NB4 (cell line): Measurements from ENCODE around the gene TMEM198.

Source experiments
- DNase-seq: peaks from one replicate; pipeline ENCODE4 v3.0.0; 2010; ENCODE audit warnings: low read depth
- H3K4me3 ChIP-seq: one replicate; pipeline ENCODE4 v1.5.1; 2011; ENCODE audit warnings: mild to moderate bottlenecking, low read depth, low read length, moderate library complexity
- MYC ChIP-seq: IDR thresholded peaks from 2 replicates; pipeline ENCODE4 v1.6.1; 2011; ENCODE audit warnings: low read depth, low read length
- POLR2A ChIP-seq: IDR thresholded peaks from 2 replicates; pipeline ENCODE4 v1.6.1; 2011; ENCODE audit warnings: mild to moderate bottlenecking; ENCODE audit not compliant: insufficient read length; ENCODE audit errors: extremely low read depth
- TF ChIP-seq, protein P1 (sequence below): IDR thresholded peaks from one replicate; pipeline ENCODE4 v1.5.1; 2012; ENCODE audit warnings: low read depth, low read length
- TF ChIP-seq, protein P2 (sequence below): IDR thresholded peaks from 2 replicates; pipeline ENCODE4 v1.6.1; 2011; ENCODE audit warnings: low read depth, low read length

TMEM198 gene, protein sequence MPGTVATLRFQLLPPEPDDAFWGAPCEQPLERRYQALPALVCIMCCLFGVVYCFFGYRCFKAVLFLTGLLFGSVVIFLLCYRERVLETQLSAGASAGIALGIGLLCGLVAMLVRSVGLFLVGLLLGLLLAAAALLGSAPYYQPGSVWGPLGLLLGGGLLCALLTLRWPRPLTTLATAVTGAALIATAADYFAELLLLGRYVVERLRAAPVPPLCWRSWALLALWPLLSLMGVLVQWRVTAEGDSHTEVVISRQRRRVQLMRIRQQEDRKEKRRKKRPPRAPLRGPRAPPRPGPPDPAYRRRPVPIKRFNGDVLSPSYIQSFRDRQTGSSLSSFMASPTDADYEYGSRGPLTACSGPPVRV

DNA sequence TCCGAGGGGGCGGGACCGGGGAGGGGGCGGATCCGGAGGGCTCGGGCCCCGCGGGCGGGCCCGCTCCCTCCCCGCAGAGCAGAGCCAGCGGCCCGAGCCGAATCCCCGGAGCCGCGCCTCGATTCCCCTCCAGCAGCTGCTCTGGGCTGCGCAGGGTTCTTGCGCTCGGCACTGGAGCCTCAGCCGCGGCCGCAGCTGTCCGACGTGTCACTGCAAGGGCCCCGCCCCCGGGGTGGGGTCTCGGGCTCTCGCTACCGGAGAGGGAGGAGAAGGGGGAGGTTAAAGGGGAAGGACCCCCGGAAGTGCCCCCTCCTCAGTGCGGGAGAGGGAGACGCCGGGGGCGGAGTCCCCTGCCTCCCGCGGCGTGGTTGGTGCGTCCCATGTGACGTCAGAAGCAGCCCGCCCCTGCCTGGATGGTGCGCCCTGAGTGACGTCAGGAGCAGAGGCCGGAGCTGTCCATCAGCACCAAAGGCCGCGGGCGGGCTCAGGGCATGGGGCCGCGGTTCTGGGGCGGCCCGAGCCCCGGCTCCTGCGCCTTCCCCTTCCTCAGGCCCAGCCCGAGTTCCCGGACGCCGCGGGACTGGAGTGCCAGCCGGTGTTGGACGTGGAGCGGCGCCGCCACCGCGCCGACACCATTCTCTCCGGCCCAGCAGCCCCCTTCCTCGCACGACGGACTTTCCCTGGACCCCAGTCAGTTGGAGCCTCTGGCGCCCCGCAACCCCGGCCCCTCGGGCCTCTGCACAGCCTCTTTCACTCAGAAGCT is at the start of gene TMEM198, which contains the start of gene CHPF:
TSS of gene TMEM198 (plus strand) at position 433 of the 763 bp plus-strand sequence. CDS start 700 bp downstream, outside the sequence.
TSS of gene CHPF (minus strand) at position 214 of the 763 bp plus-strand sequence. CDS start 271 bp downstream, outside the sequence.
- peak within 1 kb of the TSS; percentile 46 for H3K4me3 ChIP-seq
- peak; percentile 99 for DNase-seq
- TF ChIP-seq, protein P1, sequence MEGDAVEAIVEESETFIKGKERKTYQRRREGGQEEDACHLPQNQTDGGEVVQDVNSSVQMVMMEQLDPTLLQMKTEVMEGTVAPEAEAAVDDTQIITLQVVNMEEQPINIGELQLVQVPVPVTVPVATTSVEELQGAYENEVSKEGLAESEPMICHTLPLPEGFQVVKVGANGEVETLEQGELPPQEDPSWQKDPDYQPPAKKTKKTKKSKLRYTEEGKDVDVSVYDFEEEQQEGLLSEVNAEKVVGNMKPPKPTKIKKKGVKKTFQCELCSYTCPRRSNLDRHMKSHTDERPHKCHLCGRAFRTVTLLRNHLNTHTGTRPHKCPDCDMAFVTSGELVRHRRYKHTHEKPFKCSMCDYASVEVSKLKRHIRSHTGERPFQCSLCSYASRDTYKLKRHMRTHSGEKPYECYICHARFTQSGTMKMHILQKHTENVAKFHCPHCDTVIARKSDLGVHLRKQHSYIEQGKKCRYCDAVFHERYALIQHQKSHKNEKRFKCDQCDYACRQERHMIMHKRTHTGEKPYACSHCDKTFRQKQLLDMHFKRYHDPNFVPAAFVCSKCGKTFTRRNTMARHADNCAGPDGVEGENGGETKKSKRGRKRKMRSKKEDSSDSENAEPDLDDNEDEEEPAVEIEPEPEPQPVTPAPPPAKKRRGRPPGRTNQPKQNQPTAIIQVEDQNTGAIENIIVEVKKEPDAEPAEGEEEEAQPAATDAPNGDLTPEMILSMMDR, result no peak
- TF ChIP-seq POLR2A (peak; percentile 65), MYC (peak; percentile 67; the same call in 1 of the 2 replicates)
- TF ChIP-seq, protein P2, sequence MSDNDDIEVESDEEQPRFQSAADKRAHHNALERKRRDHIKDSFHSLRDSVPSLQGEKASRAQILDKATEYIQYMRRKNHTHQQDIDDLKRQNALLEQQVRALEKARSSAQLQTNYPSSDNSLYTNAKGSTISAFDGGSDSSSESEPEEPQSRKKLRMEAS, result peak; percentile 59; the same call in 1 of the 2 replicates

DNA sequence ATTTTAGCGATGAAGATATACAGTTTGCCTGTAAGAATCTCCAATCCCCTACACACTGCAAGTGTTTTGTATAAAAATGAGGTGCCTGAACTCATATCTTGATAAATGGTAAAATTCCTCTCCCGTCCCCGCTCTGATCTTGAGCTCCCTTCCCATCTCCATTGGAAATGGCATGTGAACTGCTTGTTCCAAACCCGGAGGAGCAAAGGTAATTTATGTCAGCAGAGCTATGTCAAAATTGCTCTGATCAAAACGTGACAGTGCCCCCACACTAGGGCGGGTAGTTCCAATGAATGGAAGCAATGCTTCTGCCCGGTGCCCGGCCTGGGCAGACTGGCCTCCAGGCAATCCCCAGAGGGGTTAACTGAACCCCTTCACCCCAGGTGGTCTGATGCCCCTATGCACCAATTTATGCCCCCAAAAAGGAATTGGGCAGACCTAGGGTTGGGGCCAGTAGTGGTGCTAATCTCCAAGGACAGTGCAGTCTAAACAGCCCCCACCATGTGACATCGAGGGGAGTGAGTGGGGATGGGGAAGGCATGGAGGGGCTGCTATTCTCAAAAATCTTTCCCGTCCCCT is 48.8 kb upstream of the TMEM198 start:
- TF ChIP-seq, protein P2, result no peak
- TF ChIP-seq MYC, result no peak
- TF ChIP-seq POLR2A, result no peak
- TF ChIP-seq, protein P1, result no peak
- no peak for DNase-seq
- H3K4me3 ChIP-seq, result no peak overlapping the region

DNA sequence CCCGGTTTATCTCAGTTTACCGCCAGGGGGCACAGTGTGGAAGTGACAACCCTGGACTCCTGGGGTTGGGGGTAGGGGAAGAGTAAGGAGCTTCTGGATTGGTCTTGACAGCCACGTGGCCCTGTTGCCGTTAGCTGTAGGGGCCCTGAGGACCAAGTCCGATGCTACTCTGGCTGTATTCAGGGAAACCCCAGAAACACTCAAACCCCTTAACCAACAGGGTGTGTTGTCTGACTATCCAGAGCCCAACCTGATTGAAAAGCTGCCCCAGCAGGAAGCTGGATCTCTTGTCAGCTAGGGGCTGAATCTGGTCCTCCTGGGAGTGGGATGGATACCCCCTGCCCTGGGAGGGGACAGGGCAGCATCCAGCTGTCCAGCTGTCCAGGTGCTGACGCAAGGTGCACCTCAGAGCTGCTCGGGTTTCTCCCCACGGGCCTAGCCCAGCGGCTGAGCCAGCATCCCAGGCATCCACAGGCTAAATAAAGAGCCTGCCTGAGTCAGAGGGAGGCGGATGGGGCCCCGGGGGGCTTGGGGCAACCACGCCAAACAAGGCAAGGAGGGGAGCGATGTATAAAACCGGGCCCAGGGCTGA is 48.2 kb upstream of the TMEM198 start:
- peak; percentile 82 for DNase-seq
- TF ChIP-seq, protein P2, result peak; percentile 94
- no peak for TF ChIP-seq POLR2A
- TF ChIP-seq, protein P1, result peak; percentile 89
- TF ChIP-seq MYC, result no peak
- H3K4me3 ChIP-seq, result no peak overlapping the region

DNA sequence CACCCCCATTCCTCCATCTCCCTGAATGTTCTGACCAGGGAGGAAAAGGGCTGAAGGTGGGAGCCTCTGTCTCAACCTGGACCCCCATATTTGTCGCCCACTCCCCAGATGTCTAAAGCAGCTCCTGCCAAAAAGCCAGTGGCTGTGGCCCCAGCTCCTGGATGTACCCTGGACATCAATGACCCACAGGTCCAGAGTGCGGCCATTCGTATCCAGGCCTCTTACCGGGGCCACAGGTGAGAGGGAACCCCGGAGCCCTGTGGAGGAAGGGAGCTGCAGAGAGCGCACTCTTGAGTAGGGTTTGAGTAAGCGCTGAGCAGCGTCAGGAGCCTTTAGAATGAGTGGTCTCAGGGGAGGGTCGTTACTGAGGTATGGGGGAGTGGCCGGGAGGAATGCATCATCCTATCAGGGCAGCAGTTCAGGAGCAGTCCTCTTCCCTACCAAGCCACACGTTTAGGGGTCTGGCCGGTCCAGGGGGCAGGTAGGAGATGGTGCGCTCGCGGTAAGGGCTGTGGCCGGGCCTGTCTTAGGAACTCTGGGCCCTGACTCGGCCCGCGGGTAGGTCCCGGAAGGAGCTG is 47.5 kb upstream of the TMEM198 start:
- TF ChIP-seq, protein P1, result no peak
- TF ChIP-seq, protein P2, result no peak
- no peak for TF ChIP-seq MYC
- no peak for TF ChIP-seq POLR2A
- H3K4me3 ChIP-seq, result no peak overlapping the region
- no peak for DNase-seq

DNA sequence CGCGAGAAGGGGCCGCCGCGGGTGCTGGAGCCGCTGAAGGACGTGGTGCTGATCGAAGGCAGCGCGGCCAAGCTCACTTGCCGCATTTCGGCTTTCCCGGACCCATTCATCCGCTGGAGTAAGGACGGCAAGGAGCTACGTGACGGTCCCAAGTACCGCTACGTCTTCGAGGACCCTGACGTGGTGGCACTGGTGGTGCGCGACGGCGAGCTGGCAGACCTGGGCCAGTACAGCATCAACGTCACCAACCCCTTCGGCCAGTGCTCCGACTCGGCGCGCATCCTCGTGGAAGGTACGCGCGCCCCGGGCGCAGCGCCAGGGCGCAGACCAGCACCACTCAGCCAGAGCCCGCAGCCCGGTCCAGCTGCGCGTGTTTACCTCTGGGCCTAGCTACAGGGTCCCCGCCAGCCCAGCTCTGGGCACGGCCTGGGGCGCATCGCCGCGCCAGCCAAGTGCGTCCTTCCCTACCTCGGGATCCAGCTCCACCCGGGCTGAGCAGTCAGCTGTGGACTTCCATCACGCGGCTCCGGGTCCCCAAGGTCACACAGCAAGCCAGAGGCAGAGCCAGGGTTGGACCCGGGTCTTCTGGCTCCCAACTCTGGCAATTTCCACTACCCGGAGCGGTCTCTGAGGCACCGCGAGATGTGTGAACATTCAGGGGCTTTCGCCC is 46.9 kb upstream of the TMEM198 start:
- TF ChIP-seq, protein P2, result no peak
- TF ChIP-seq POLR2A (no peak), MYC (no peak)
- TF ChIP-seq, protein P1, result no peak
- no peak overlapping the region for H3K4me3 ChIP-seq
- DNase-seq, result no peak
